HG02610 (cell line): ENCODE measurements around the gene KPNA4.
"Not testable (repeated sequence)": the region's sequence is repeated elsewhere in the genome, so short reads cannot be mapped to it uniquely, and the experiment has no call there.

Experiments
- ATAC-seq: cut with Tn5 transposase; IDR thresholded peaks from one replicate; pipeline ENCODE4 v1.9.1; 2021; ENCODE audit warnings: mild to moderate bottlenecking, moderate library complexity; ENCODE audit not compliant: unreplicated experiment

KPNA4 gene

GRCh38 chr3:160454995-160455394, 110.4 kb downstream of the KPNA4 start:
- no peak for ATAC-seq

GRCh38 chr3:160452251-160452650, 113.1 kb downstream of the KPNA4 start:
- ATAC-seq: not testable (repeated sequence)

GRCh38 chr3:160451602-160452001, 113.8 kb downstream of the KPNA4 start:
- no peak for ATAC-seq

- no peak for ATAC-seq
Observed at GRCh38 chr3:160450846-160451245, 114.5 kb downstream of the KPNA4 start.

- ATAC-seq: peak; percentile 96
Observed at GRCh38 chr3:160449636-160450598, 115.5 kb downstream of the KPNA4 start, which contains the start of gene TRIM59. TSS of gene TRIM59 (minus strand) at chr3:160449786. CDS start at chr3:160439183, 10,603 bp downstream.

- ATAC-seq: peak; percentile 32
Observed at GRCh38 chr3:160448845-160449635, 116.3 kb downstream of the KPNA4 start.

GRCh38 chr3:160447544-160447943, 117.8 kb downstream of the KPNA4 start:
- no peak for ATAC-seq

- no peak for ATAC-seq
Observed at GRCh38 chr3:160446522-160447056, 118.8 kb downstream of the KPNA4 start.

- no peak for ATAC-seq
Observed at GRCh38 chr3:160445854-160446253, 119.5 kb downstream of the KPNA4 start.
